ENCODE data around the gene PPIAL4G.
"Not testable (repeated sequence)": the region's sequence is repeated elsewhere in the genome, so short reads cannot be mapped to it uniquely, and the experiment has no call there.

Gene PPIAL4G

GRCh38 chr1:148458901-148459581 is 24.1 kb downstream of the PPIAL4G start:
- 0 out of 2 replicates have a peak, but pooled peaks have one; percentile 27 for TF ChIP-seq CTCF (tag by site-specific recombination; IDR thresholded peaks at IDR 0.05)
- TF ChIP-seq ZNF335 (tag by site-specific recombination; conservative IDR thresholded peaks at IDR 0.05): 0 out of 2 replicates have a peak, but pooled peaks have one; percentile 13
- TF ChIP-seq ZBTB20 (tag by site-specific recombination; IDR thresholded peaks at IDR 0.05): peak; percentile 73
- TF ChIP-seq GLIS2 (tag by site-specific recombination; IDR thresholded peaks at IDR 0.05): peak; percentile 52; the same call in 1 of the 2 replicates
- TF ChIP-seq ZBTB8A (tag by site-specific recombination; IDR thresholded peaks at IDR 0.05): peak; percentile 42; the same call in 1 of the 2 replicates
- TF ChIP-seq, protein P1, sequence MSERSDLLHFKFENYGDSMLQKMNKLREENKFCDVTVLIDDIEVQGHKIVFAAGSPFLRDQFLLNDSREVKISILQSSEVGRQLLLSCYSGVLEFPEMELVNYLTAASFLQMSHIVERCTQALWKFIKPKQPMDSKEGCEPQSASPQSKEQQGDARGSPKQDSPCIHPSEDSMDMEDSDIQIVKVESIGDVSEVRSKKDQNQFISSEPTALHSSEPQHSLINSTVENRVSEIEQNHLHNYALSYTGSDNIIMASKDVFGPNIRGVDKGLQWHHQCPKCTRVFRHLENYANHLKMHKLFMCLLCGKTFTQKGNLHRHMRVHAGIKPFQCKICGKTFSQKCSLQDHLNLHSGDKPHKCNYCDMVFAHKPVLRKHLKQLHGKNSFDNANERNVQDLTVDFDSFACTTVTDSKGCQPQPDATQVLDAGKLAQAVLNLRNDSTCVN (tag by site-specific recombination; optimal IDR thresholded peaks at IDR 0.05): peak; percentile 71
- POLR2A ChIA-PET; H3K36me3 ChIP-seq (ENCODE audit: control insufficient read depth in 2 of 2, insufficient read depth in 1 of 2, low read length in 2 of 2); H3K9me3 ChIP-seq (ENCODE audit: control insufficient read depth, insufficient read depth, low read depth, low read length); CTCF ChIA-PET; H3K4me1 ChIP-seq (ENCODE audit: control insufficient read depth, insufficient read depth, low read length): not testable (repeated sequence)
- Histone ChIP-seq H3K27ac (ENCODE audit: extremely low read depth, low read depth, low read length) (peak overlapping the region; percentile 78; the same call in 1 of the 2 replicates), H3K4me3 (ENCODE audit: low read depth, low read length) (peak overlapping the region; percentile 51)

GRCh38 chr1:148458398-148458797 is 24.7 kb downstream of the PPIAL4G start:
- Histone ChIP-seq H3K27ac (ENCODE audit: extremely low read depth, low read depth, low read length) (peak overlapping the region; percentile 78; the same call in 1 of the 2 replicates), H3K4me3 (ENCODE audit: low read depth, low read length) (peak overlapping the region; percentile 28)
- H3K4me1 ChIP-seq (ENCODE audit: control insufficient read depth, insufficient read depth, low read length); CTCF ChIA-PET; H3K9me3 ChIP-seq (ENCODE audit: control insufficient read depth, insufficient read depth, low read depth, low read length); H3K36me3 ChIP-seq (ENCODE audit: control insufficient read depth in 2 of 2, insufficient read depth in 1 of 2, low read length in 2 of 2); POLR2A ChIA-PET: not testable (repeated sequence)
- TF ChIP-seq PRDM1 (tag by site-specific recombination; IDR thresholded peaks at IDR 0.05): peak; percentile 26; the same call in 1 of the 2 replicates
- TF ChIP-seq, protein P2, sequence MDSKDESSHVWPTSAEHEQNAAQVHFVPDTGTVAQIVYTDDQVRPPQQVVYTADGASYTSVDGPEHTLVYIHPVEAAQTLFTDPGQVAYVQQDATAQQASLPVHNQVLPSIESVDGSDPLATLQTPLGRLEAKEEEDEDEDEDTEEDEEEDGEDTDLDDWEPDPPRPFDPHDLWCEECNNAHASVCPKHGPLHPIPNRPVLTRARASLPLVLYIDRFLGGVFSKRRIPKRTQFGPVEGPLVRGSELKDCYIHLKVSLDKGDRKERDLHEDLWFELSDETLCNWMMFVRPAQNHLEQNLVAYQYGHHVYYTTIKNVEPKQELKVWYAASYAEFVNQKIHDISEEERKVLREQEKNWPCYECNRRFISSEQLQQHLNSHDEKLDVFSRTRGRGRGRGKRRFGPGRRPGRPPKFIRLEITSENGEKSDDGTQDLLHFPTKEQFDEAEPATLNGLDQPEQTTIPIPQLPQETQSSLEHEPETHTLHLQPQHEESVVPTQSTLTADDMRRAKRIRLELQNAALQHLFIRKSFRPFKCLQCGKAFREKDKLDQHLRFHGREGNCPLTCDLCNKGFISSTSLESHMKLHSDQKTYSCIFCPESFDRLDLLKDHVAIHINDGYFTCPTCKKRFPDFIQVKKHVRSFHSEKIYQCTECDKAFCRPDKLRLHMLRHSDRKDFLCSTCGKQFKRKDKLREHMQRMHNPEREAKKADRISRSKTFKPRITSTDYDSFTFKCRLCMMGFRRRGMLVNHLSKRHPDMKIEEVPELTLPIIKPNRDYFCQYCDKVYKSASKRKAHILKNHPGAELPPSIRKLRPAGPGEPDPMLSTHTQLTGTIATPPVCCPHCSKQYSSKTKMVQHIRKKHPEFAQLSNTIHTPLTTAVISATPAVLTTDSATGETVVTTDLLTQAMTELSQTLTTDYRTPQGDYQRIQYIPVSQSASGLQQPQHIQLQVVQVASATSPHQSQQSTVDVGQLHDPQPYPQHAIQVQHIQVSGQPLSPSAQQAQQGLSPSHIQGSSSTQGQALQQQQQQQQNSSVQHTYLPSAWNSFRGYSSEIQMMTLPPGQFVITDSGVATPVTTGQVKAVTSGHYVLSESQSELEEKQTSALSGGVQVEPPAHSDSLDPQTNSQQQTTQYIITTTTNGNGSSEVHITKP (tag by site-specific recombination; IDR thresholded peaks at IDR 0.05): peak; percentile 67
- TF ChIP-seq, protein P3, sequence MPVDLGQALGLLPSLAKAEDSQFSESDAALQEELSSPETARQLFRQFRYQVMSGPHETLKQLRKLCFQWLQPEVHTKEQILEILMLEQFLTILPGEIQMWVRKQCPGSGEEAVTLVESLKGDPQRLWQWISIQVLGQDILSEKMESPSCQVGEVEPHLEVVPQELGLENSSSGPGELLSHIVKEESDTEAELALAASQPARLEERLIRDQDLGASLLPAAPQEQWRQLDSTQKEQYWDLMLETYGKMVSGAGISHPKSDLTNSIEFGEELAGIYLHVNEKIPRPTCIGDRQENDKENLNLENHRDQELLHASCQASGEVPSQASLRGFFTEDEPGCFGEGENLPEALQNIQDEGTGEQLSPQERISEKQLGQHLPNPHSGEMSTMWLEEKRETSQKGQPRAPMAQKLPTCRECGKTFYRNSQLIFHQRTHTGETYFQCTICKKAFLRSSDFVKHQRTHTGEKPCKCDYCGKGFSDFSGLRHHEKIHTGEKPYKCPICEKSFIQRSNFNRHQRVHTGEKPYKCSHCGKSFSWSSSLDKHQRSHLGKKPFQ (tag by site-specific recombination; IDR thresholded peaks at IDR 0.05): peak; percentile 34; the same call in 1 of the 2 replicates

GRCh38 chr1:148452845-148453244 is 30.3 kb downstream of the PPIAL4G start:
- POLR2A ChIA-PET, CTCF ChIA-PET: not testable (repeated sequence)

More at GRCh38 chr1:148452845-148453244, 30.3 kb downstream of the PPIAL4G start:
- not testable (repeated sequence) for H3K9me3 ChIP-seq (ENCODE audit: control insufficient read depth, insufficient read depth, low read depth, low read length); H3K27ac ChIP-seq (ENCODE audit: extremely low read depth, low read depth, low read length); H3K4me1 ChIP-seq (ENCODE audit: control insufficient read depth, insufficient read depth, low read length); H3K4me3 ChIP-seq (ENCODE audit: low read depth, low read length); H3K36me3 ChIP-seq (ENCODE audit: control insufficient read depth in 2 of 2, insufficient read depth in 1 of 2, low read length in 2 of 2)
- TF ChIP-seq ZNF600 (tag by site-specific recombination; IDR thresholded peaks at IDR 0.05) (peak; percentile 69; the same call in 1 of the 2 replicates), ZNF629 (tag by site-specific recombination; IDR thresholded peaks at IDR 0.05) (0 out of 2 replicates have a peak, but pooled peaks have one; percentile 25), OSR2 (tag by site-specific recombination; IDR thresholded peaks at IDR 0.05) (0 out of 2 replicates have a peak, but pooled peaks have one; percentile 9)

Data from HEK293 (cell line).